ENCODE results near the gene PRKX.

GRCh38 chrX:3674881-3675280, 38.6 kb downstream of the PRKX start:
- no peak for TF ChIP-seq CTCF (IDR thresholded peaks at IDR 0.05)
- TF ChIP-seq POLR2A (IDR thresholded peaks at IDR 0.05), result no peak

Measured in adrenal gland (tissue), 5 donors.